Inflammatory macrophage treated with lipopolysaccharide for 4 hours (primary cell): ENCODE results near the gene INHBB.

ENCODE experiments used
- DNase-seq: peaks from one replicate; pipeline ENCODE4 v3.0.0-alpha.2; 2020

The INHBB gene

DNA sequence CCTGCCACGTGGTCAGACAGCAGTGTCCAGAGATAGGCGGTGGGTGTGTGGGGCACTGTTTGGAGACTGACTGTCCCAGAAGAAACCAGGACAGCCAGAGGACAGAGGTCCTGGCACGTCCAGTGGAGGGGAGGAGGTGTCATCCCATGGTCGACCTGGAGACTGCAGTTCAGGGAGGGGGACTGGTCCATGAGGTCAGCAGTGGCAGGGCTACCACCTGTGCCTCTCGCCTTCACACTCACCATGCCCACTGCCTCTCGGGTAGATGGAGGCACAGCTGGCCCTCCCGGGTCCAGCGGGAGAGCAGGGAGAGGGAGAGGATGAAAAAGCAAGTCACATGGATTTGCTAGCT is 53.9 kb downstream of the INHBB start:
- DNase-seq: no peak

DNA sequence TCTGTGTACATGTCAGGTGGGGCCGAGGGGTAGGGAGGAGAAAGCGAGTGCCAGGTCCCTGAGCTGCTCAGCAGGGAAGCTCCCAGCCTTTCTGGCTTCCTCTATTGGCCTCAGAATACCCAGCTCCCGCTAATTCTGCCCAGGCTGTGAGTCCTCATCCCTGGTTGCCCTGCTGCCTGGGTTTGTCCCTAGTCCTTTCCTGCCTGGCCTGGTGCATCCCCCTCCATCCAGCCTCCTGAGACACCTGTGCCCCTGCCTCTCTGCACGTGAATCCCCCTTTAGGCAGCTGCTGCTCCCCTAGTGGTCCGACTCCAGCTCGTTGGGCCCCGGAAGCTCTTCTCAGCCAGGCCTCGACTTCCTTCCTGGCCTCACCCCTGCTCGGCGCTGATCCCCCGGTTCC is 54.6 kb downstream of the INHBB start:
- DNase-seq: no peak
